ENCODE results near the gene LUZP2.
"Not testable (repeated sequence)": the region's sequence is repeated elsewhere in the genome, so short reads cannot be mapped to it uniquely, and the experiment has no call there.

The LUZP2 gene

GRCh38 chr11:24890426-24890825, 393.6 kb downstream of the LUZP2 start:
- Histone ChIP-seq H3K27me3 (ENCODE audit: insufficient read depth, low read length, poor library complexity) (no peaks in the 10 kb centered on the region), H3K4ac (ENCODE audit: low read depth, low read length) (no peak overlapping the region), H2BK15ac (replicated peaks; ENCODE audit: low read depth) (no peak overlapping the region), H4K8ac (ENCODE audit: low read depth, low read length) (no peak overlapping the region), H3K79me1 (ENCODE audit: low read length) (no peaks in the 10 kb centered on the region), H3K4me3 (ENCODE audit: low read length) (no peak overlapping the region), H2AK5ac (ENCODE audit: low read length) (no peak overlapping the region), H3K36me3 (ENCODE audit: control insufficient read depth, insufficient read depth, low read length) (no peaks in the 10 kb centered on the region), H3K23ac (ENCODE audit: low read length) (no peak overlapping the region), H4K5ac (ENCODE audit: low read length) (no peak overlapping the region), H3K56ac (ENCODE audit: low read length) (no peak overlapping the region), H2BK5ac (ENCODE audit: low read length) (no peak overlapping the region), H3K4me2 (ENCODE audit: low read length) (no peak overlapping the region), H3K4me1 (ENCODE audit: control insufficient read depth, low read depth, low read length) (no peaks in the 10 kb centered on the region), H3K27ac (ENCODE audit: low read depth, low read length) (no peak overlapping the region), H3K9ac (ENCODE audit: low read length) (no peak overlapping the region), H3K79me2 (ENCODE audit: control insufficient read depth, insufficient read depth, low read length) (no peaks in the 10 kb centered on the region), H2BK120ac (ENCODE audit: low read depth, low read length) (no peak overlapping the region), H3K18ac (ENCODE audit: low read length) (no peak overlapping the region)
- no peak for DNase-seq
- WGBS (ENCODE audit: extremely low coverage, insufficient coverage, low lambda C conversion rate): no CpG with 5 or more reads among the region's 1 CpG

- not testable (repeated sequence) for H3K23ac ChIP-seq (ENCODE audit: low read length); H3K9ac ChIP-seq (ENCODE audit: low read length); H2AK5ac ChIP-seq (ENCODE audit: low read length); H2BK5ac ChIP-seq (ENCODE audit: low read length); H3K79me1 ChIP-seq (ENCODE audit: low read length); H3K27ac ChIP-seq (ENCODE audit: low read depth, low read length); H2BK120ac ChIP-seq (ENCODE audit: low read depth, low read length); DNase-seq; H3K4ac ChIP-seq (ENCODE audit: low read depth, low read length); H3K4me3 ChIP-seq (ENCODE audit: low read length); H3K4me2 ChIP-seq (ENCODE audit: low read length); H3K4me1 ChIP-seq (ENCODE audit: control insufficient read depth, low read depth, low read length); H3K79me2 ChIP-seq (ENCODE audit: control insufficient read depth, insufficient read depth, low read length); H2BK15ac ChIP-seq (replicated peaks; ENCODE audit: low read depth); H3K56ac ChIP-seq (ENCODE audit: low read length); H3K27me3 ChIP-seq (ENCODE audit: insufficient read depth, low read length, poor library complexity); H4K5ac ChIP-seq (ENCODE audit: low read length); H3K36me3 ChIP-seq (ENCODE audit: control insufficient read depth, insufficient read depth, low read length); H4K8ac ChIP-seq (ENCODE audit: low read depth, low read length); H3K18ac ChIP-seq (ENCODE audit: low read length)
- WGBS (ENCODE audit: extremely low coverage, insufficient coverage, low lambda C conversion rate): 100% methylated on average over 1 of the region's 4 CpGs
Observed at GRCh38 chr11:24891845-24892492, 395.1 kb downstream of the LUZP2 start.

GRCh38 chr11:24896118-24896835, 399.4 kb downstream of the LUZP2 start:
- H4K8ac ChIP-seq (ENCODE audit: low read depth, low read length): no peak overlapping the region
- no peak overlapping the region for H2BK5ac ChIP-seq (ENCODE audit: low read length)
- no peak overlapping the region for H3K18ac ChIP-seq (ENCODE audit: low read length)
- no peak overlapping the region for H3K4ac ChIP-seq (ENCODE audit: low read depth, low read length)
- no peak overlapping the region for H2BK120ac ChIP-seq (ENCODE audit: low read depth, low read length)
- H3K79me1 ChIP-seq (ENCODE audit: low read length): no peaks in the 10 kb centered on the region
- no peak overlapping the region for H3K56ac ChIP-seq (ENCODE audit: low read length)
- WGBS (ENCODE audit: extremely low coverage, insufficient coverage, low lambda C conversion rate): no CpG with 5 or more reads among the region's 32 CpGs
- H4K5ac ChIP-seq (ENCODE audit: low read length): no peak overlapping the region
- no peak overlapping the region for H3K4me3 ChIP-seq (ENCODE audit: low read length)
- H2AK5ac ChIP-seq (ENCODE audit: low read length): no peak overlapping the region
- no peak overlapping the region for H3K27ac ChIP-seq (ENCODE audit: low read depth, low read length)
- H3K4me1 ChIP-seq (ENCODE audit: control insufficient read depth, low read depth, low read length): no peaks in the 10 kb centered on the region
- no peaks in the 10 kb centered on the region for H3K79me2 ChIP-seq (ENCODE audit: control insufficient read depth, insufficient read depth, low read length)
- no peak overlapping the region for H2BK15ac ChIP-seq (replicated peaks; ENCODE audit: low read depth)
- no peak overlapping the region for H3K9ac ChIP-seq (ENCODE audit: low read length)
- H3K4me2 ChIP-seq (ENCODE audit: low read length): no peak overlapping the region
- no peak overlapping the region for H3K23ac ChIP-seq (ENCODE audit: low read length)
- no peak for DNase-seq
- H3K27me3 ChIP-seq (ENCODE audit: insufficient read depth, low read length, poor library complexity): no peaks in the 10 kb centered on the region
- H3K36me3 ChIP-seq (ENCODE audit: control insufficient read depth, insufficient read depth, low read length): no peaks in the 10 kb centered on the region

GRCh38 chr11:24900514-24900913, 403.7 kb downstream of the LUZP2 start:
- H2AK5ac ChIP-seq (ENCODE audit: low read length): no peak overlapping the region
- H3K79me1 ChIP-seq (ENCODE audit: low read length): no peaks in the 10 kb centered on the region
- H2BK15ac ChIP-seq (replicated peaks; ENCODE audit: low read depth): no peak overlapping the region
- WGBS (ENCODE audit: extremely low coverage, insufficient coverage, low lambda C conversion rate): no CpG with 5 or more reads among the region's 3 CpGs
- no peaks in the 10 kb centered on the region for H3K27me3 ChIP-seq (ENCODE audit: insufficient read depth, low read length, poor library complexity)
- no peaks in the 10 kb centered on the region for H3K4me1 ChIP-seq (ENCODE audit: control insufficient read depth, low read depth, low read length)
- H2BK5ac ChIP-seq (ENCODE audit: low read length): no peak overlapping the region
- no peak overlapping the region for H3K9ac ChIP-seq (ENCODE audit: low read length)
- no peak overlapping the region for H3K23ac ChIP-seq (ENCODE audit: low read length)
- no peak overlapping the region for H3K18ac ChIP-seq (ENCODE audit: low read length)
- DNase-seq: no peak
- no peak overlapping the region for H3K27ac ChIP-seq (ENCODE audit: low read depth, low read length)
- H3K36me3 ChIP-seq (ENCODE audit: control insufficient read depth, insufficient read depth, low read length): no peaks in the 10 kb centered on the region
- H4K8ac ChIP-seq (ENCODE audit: low read depth, low read length): no peak overlapping the region
- no peak overlapping the region for H3K4me2 ChIP-seq (ENCODE audit: low read length)
- H4K5ac ChIP-seq (ENCODE audit: low read length): no peak overlapping the region
- no peaks in the 10 kb centered on the region for H3K79me2 ChIP-seq (ENCODE audit: control insufficient read depth, insufficient read depth, low read length)
- no peak overlapping the region for H3K4me3 ChIP-seq (ENCODE audit: low read length)
- H3K4ac ChIP-seq (ENCODE audit: low read depth, low read length): no peak overlapping the region
- H3K56ac ChIP-seq (ENCODE audit: low read length): no peak overlapping the region
- no peak overlapping the region for H2BK120ac ChIP-seq (ENCODE audit: low read depth, low read length)

GRCh38 chr11:24900960-24901549, 404.2 kb downstream of the LUZP2 start:
- H3K9ac ChIP-seq (ENCODE audit: low read length): no peak overlapping the region
- no peak overlapping the region for H3K4me3 ChIP-seq (ENCODE audit: low read length)
- no peaks in the 10 kb centered on the region for H3K27me3 ChIP-seq (ENCODE audit: insufficient read depth, low read length, poor library complexity)
- no peak overlapping the region for H3K4me2 ChIP-seq (ENCODE audit: low read length)
- H2BK120ac ChIP-seq (ENCODE audit: low read depth, low read length): no peak overlapping the region
- no peak for DNase-seq
- H2BK5ac ChIP-seq (ENCODE audit: low read length): no peak overlapping the region
- no peak overlapping the region for H3K4ac ChIP-seq (ENCODE audit: low read depth, low read length)
- no peak overlapping the region for H3K27ac ChIP-seq (ENCODE audit: low read depth, low read length)
- H3K23ac ChIP-seq (ENCODE audit: low read length): no peak overlapping the region
- no peak overlapping the region for H2AK5ac ChIP-seq (ENCODE audit: low read length)
- H3K79me1 ChIP-seq (ENCODE audit: low read length): no peaks in the 10 kb centered on the region
- WGBS (ENCODE audit: extremely low coverage, insufficient coverage, low lambda C conversion rate): no CpG with 5 or more reads among the region's 1 CpG
- no peak overlapping the region for H3K18ac ChIP-seq (ENCODE audit: low read length)
- no peak overlapping the region for H4K5ac ChIP-seq (ENCODE audit: low read length)
- no peak overlapping the region for H3K56ac ChIP-seq (ENCODE audit: low read length)
- H3K4me1 ChIP-seq (ENCODE audit: control insufficient read depth, low read depth, low read length): no peaks in the 10 kb centered on the region
- H3K79me2 ChIP-seq (ENCODE audit: control insufficient read depth, insufficient read depth, low read length): no peaks in the 10 kb centered on the region
- no peak overlapping the region for H4K8ac ChIP-seq (ENCODE audit: low read depth, low read length)
- no peaks in the 10 kb centered on the region for H3K36me3 ChIP-seq (ENCODE audit: control insufficient read depth, insufficient read depth, low read length)
- no peak overlapping the region for H2BK15ac ChIP-seq (replicated peaks; ENCODE audit: low read depth)

Measured in mesendoderm (in vitro differentiated cells).